ENCODE data around the gene SH3TC1. TPM values are rescaled to one million over a fixed set of nuclear protein-coding genes. Genes with fewer than 3 reads are reported as not detected.

The SH3TC1 gene
- total RNA-seq, 2 experiments from 2014 or later, result 119 to 127 TPM

DNA sequence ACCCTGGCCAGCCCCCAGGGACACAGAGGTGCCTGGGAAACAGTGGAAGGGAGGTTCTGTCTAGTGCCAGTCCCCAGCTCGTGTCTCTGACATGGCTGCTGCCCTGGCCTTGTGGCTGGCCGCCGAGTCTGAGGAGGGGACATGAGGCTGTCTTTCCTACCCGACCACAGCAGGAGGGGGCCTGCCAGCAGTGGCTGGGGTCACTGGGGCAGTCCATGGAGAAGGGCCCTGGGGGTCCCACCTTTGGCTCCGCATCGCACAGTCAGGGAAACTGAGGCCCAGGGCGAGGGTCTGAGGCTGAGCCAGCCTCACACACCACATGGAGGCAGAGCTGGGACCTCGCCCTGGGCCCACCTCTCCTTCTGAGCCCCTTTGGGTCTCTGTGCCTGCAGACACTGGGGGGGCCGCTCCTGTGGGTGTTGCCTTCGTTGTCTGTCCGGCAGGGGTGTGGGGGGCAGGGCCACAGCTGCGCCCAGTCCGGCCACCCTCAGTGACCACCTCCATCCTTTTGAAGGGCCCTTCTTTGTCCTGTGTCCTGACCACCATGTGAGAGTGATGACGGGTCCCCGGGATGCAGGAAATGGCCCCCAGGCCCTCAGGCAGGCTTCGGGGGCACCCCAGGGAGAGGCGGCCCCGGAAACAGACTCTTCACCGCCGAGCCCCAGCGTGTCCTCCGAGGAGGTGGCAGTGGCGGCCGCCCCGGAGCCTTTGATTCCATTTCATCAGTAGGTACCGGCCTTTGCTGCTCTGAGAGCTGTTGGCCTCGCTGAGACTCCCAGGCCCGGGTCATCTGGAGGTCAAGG lies 17.6 kb downstream of the SH3TC1 start:
- no peak overlapping the region for H3K27ac ChIP-seq (ENCODE audit: low read depth in 1 of 2, low read length in 2 of 2)
- no peak for ATAC-seq (ENCODE audit: poor library complexity)
- H3K36me3 ChIP-seq (ENCODE audit: insufficient read depth, low read length), result peaks cover 75% of the 10 kb centered on the region
- peaks cover 16% of the 10 kb centered on the region for H3K4me1 ChIP-seq (ENCODE audit: insufficient read depth, low read length)
- TF ChIP-seq, protein P1, sequence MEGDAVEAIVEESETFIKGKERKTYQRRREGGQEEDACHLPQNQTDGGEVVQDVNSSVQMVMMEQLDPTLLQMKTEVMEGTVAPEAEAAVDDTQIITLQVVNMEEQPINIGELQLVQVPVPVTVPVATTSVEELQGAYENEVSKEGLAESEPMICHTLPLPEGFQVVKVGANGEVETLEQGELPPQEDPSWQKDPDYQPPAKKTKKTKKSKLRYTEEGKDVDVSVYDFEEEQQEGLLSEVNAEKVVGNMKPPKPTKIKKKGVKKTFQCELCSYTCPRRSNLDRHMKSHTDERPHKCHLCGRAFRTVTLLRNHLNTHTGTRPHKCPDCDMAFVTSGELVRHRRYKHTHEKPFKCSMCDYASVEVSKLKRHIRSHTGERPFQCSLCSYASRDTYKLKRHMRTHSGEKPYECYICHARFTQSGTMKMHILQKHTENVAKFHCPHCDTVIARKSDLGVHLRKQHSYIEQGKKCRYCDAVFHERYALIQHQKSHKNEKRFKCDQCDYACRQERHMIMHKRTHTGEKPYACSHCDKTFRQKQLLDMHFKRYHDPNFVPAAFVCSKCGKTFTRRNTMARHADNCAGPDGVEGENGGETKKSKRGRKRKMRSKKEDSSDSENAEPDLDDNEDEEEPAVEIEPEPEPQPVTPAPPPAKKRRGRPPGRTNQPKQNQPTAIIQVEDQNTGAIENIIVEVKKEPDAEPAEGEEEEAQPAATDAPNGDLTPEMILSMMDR (IDR thresholded peaks at IDR 0.05), result no peak
- H3K9me3 ChIP-seq (ENCODE audit: control insufficient read depth in 1 of 2, insufficient read depth in 1 of 2, low read length in 2 of 2), result peaks cover 0 to 4% of the 10 kb centered on the region in 2 experiments
- Mint-ChIP-seq H3K4me3 (no peak overlapping the region), H3K36me3 (ENCODE audit: low read depth) (peaks cover 74% of the 10 kb centered on the region), H3K27me3 (no peaks in the 10 kb centered on the region), H3K27ac (no peak overlapping the region), H3K4me1 (ENCODE audit: low read depth) (peaks cover 21% of the 10 kb centered on the region), H3K9me3 (no peaks in the 10 kb centered on the region)
- CTCF ChIA-PET, result interaction anchor here (0.7 kb wide), 1 partner anchor 40 kb away, joined by 3 read pairs; no protein-coding TSS in a partner anchor
- intact Hi-C loops (cut with DNase I, micrococcal nuclease), result no loop called here
- H3K27me3 ChIP-seq (ENCODE audit: control insufficient read depth in 1 of 2, insufficient read depth in 2 of 2, low read length in 2 of 2), result no peaks in the 10 kb centered on the region
- H3K4me3 ChIP-seq (ENCODE audit: low read length), result no peak overlapping the region
- POLR2A ChIA-PET, result interaction anchor here (1.1 kb wide), 1 partner anchor 18 kb away, joined by 3 read pairs; the partner anchor contains the start of gene SH3TC1
- no peak for DNase-seq

DNA sequence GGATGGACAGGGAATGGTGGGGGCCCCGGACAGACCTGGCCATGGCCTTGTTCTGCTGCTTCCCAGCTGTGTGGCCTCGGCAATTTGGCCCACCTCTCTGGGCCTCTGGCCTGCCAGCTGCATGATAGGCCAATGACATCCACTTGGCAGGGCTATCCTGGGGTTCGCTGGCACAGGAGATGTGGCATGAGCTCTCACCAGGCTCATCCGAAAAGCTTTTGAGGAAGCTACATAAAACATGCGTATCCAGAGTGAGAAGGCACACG lies 18.1 kb downstream of the SH3TC1 start:
- Mint-ChIP-seq H3K9me3 (no peaks in the 10 kb centered on the region), H3K27ac (no peak overlapping the region), H3K27me3 (no peaks in the 10 kb centered on the region), H3K4me3 (no peak overlapping the region), H3K36me3 (ENCODE audit: low read depth) (peaks cover 78% of the 10 kb centered on the region), H3K4me1 (ENCODE audit: low read depth) (peaks cover 26% of the 10 kb centered on the region)
- Histone ChIP-seq H3K9me3 (ENCODE audit: control insufficient read depth in 1 of 2, insufficient read depth in 1 of 2, low read length in 2 of 2) (peaks cover 0 to 4% of the 10 kb centered on the region in 2 experiments), H3K27me3 (ENCODE audit: control insufficient read depth in 1 of 2, insufficient read depth in 2 of 2, low read length in 2 of 2) (no peaks in the 10 kb centered on the region), H3K4me3 (ENCODE audit: low read length) (no peak overlapping the region), H3K27ac (ENCODE audit: low read depth in 1 of 2, low read length in 2 of 2) (no peak overlapping the region), H3K4me1 (ENCODE audit: insufficient read depth, low read length) (peaks cover 20% of the 10 kb centered on the region), H3K36me3 (ENCODE audit: insufficient read depth, low read length) (peaks cover 75% of the 10 kb centered on the region)
- CTCF ChIA-PET, result interaction anchor here (0.7 kb wide), 1 partner anchor 41 kb away, joined by 3 read pairs; no protein-coding TSS in a partner anchor
- no peak for ATAC-seq (ENCODE audit: poor library complexity)
- POLR2A ChIA-PET, result interaction anchor here (1.1 kb wide), 1 partner anchor 18 kb away, joined by 3 read pairs; the partner anchor contains the start of gene SH3TC1
- no peak for DNase-seq
- intact Hi-C loops (cut with DNase I, micrococcal nuclease), result no loop called here
- TF ChIP-seq, protein P1 (IDR thresholded peaks at IDR 0.05), result no peak

GRCh38 chr4:8217871-8218270 lies 18.8 kb downstream of the SH3TC1 start:
- Histone ChIP-seq H3K27me3 (ENCODE audit: control insufficient read depth in 1 of 2, insufficient read depth in 2 of 2, low read length in 2 of 2) (no peaks in the 10 kb centered on the region), H3K4me3 (ENCODE audit: low read length) (no peak overlapping the region), H3K27ac (ENCODE audit: low read depth in 1 of 2, low read length in 2 of 2) (no peak overlapping the region), H3K4me1 (ENCODE audit: insufficient read depth, low read length) (peaks cover 24% of the 10 kb centered on the region), H3K36me3 (ENCODE audit: insufficient read depth, low read length) (peaks cover 70% of the 10 kb centered on the region), H3K9me3 (ENCODE audit: control insufficient read depth in 1 of 2, insufficient read depth in 1 of 2, low read length in 2 of 2) (peaks cover 0 to 4% of the 10 kb centered on the region in 2 experiments)
- Mint-ChIP-seq H3K4me3 (no peak overlapping the region), H3K27ac (peak overlapping the region; percentile 84), H3K9me3 (no peaks in the 10 kb centered on the region), H3K36me3 (ENCODE audit: low read depth) (peaks cover 84% of the 10 kb centered on the region), H3K4me1 (ENCODE audit: low read depth) (peaks cover 26% of the 10 kb centered on the region), H3K27me3 (no peaks in the 10 kb centered on the region)
- ATAC-seq (ENCODE audit: poor library complexity) (no peak), DNase-seq (no peak)
- POLR2A ChIA-PET, result interaction anchor here (0.6 to 1.3 kb wide), 3 partner anchors 12 to 1559 kb away, joined by 3 to 5 read pairs (median 4); partner anchors contain the start of gene SH3TC1
- TF ChIP-seq, protein P1 (IDR thresholded peaks at IDR 0.05), result no peak
- intact Hi-C loops (cut with DNase I, micrococcal nuclease), result no loop called here
- CTCF ChIA-PET, result interaction anchor here (0.7 kb wide), 1 partner anchor 41 kb away, joined by 3 read pairs; no protein-coding TSS in a partner anchor

All from CD4-positive, alpha-beta T cell (primary cell).